ENCODE data around the gene COMMD10.
"Not testable (repeated sequence)": the region's sequence is repeated elsewhere in the genome, so short reads cannot be mapped to it uniquely, and the experiment has no call there.

COMMD10 gene

GRCh38 chr5:116098998-116099397 is 14.2 kb downstream of the COMMD10 start:
- DNase-seq (ENCODE audit: low read depth), result no peak

- not testable (repeated sequence) for DNase-seq (ENCODE audit: low read depth)
Observed at GRCh38 chr5:116104941-116105340, 20.1 kb downstream of the COMMD10 start.

GRCh38 chr5:116115163-116115562 is 30.3 kb downstream of the COMMD10 start:
- DNase-seq (ENCODE audit: low read depth), result no peak

GRCh38 chr5:116130471-116130870 is 45.6 kb downstream of the COMMD10 start:
- no peak for DNase-seq (ENCODE audit: low read depth)

- no peak for DNase-seq (ENCODE audit: low read depth)
Observed at GRCh38 chr5:116130976-116131375, 46.2 kb downstream of the COMMD10 start.

- no peak for DNase-seq (ENCODE audit: low read depth)
Observed at GRCh38 chr5:116133281-116133680, 48.5 kb downstream of the COMMD10 start.

- no peak for DNase-seq (ENCODE audit: low read depth)
Observed at GRCh38 chr5:116135344-116135743, 50.5 kb downstream of the COMMD10 start.

- no peak for DNase-seq (ENCODE audit: low read depth)
Observed at GRCh38 chr5:116137544-116138378, 52.9 kb downstream of the COMMD10 start.

GRCh38 chr5:116142495-116142894 is 57.7 kb downstream of the COMMD10 start:
- DNase-seq (ENCODE audit: low read depth), result no peak

GRCh38 chr5:116144103-116144502 is 59.3 kb downstream of the COMMD10 start:
- no peak for DNase-seq (ENCODE audit: low read depth)

GRCh38 chr5:116144991-116145390 is 60.2 kb downstream of the COMMD10 start:
- DNase-seq (ENCODE audit: low read depth), result no peak

GRCh38 chr5:116145416-116145815 is 60.6 kb downstream of the COMMD10 start:
- DNase-seq (ENCODE audit: low read depth), result no peak

- DNase-seq (ENCODE audit: low read depth), result no peak
Observed at GRCh38 chr5:116152169-116152568, 67.3 kb downstream of the COMMD10 start.

- DNase-seq (ENCODE audit: low read depth), result no peak
Observed at GRCh38 chr5:116153687-116154174, 68.9 kb downstream of the COMMD10 start.

GRCh38 chr5:116154252-116154651 is 69.4 kb downstream of the COMMD10 start:
- no peak for DNase-seq (ENCODE audit: low read depth)

GRCh38 chr5:116154931-116155330 is 70.1 kb downstream of the COMMD10 start:
- no peak for DNase-seq (ENCODE audit: low read depth)

GRCh38 chr5:116157902-116158301 is 73.1 kb downstream of the COMMD10 start:
- no peak for DNase-seq (ENCODE audit: low read depth)

GRCh38 chr5:116159006-116159405 is 74.2 kb downstream of the COMMD10 start:
- DNase-seq (ENCODE audit: low read depth), result no peak

GRCh38 chr5:116174111-116174510 is 89.3 kb downstream of the COMMD10 start:
- no peak for DNase-seq (ENCODE audit: low read depth)

GRCh38 chr5:116176121-116176520 is 91.3 kb downstream of the COMMD10 start:
- no peak for DNase-seq (ENCODE audit: low read depth)

GRCh38 chr5:116178925-116179324 is 94.1 kb downstream of the COMMD10 start:
- DNase-seq (ENCODE audit: low read depth), result no peak

- no peak for DNase-seq (ENCODE audit: low read depth)
Observed at GRCh38 chr5:116209166-116209565, 124.3 kb downstream of the COMMD10 start.

- no peak for DNase-seq (ENCODE audit: low read depth)
Observed at GRCh38 chr5:116212225-116212624, 127.4 kb downstream of the COMMD10 start.

GRCh38 chr5:116216246-116216645 is 131.4 kb downstream of the COMMD10 start:
- DNase-seq (ENCODE audit: low read depth), result no peak
